HG02642 (cell line): Measurements from ENCODE around the gene NTPCR.
A peak's percentile ranks its signal among the peaks of the same experiment; 100 is the strongest.

Experiments
- ATAC-seq: cut with Tn5 transposase; IDR thresholded peaks from one replicate; pipeline ENCODE4 v1.9.1; 2021; ENCODE audit warnings: mild to moderate bottlenecking; ENCODE audit not compliant: unreplicated experiment, poor library complexity

The NTPCR gene

GRCh38 chr1:233005156-233005555, 54.7 kb downstream of the NTPCR start:
- no peak for ATAC-seq

- no peak for ATAC-seq
Observed at GRCh38 chr1:233005703-233006102, 55.3 kb downstream of the NTPCR start.

- ATAC-seq, result no peak
Observed at GRCh38 chr1:233006108-233006507, 55.7 kb downstream of the NTPCR start.

- no peak for ATAC-seq
Observed at GRCh38 chr1:233006541-233006973, 56.1 kb downstream of the NTPCR start.

GRCh38 chr1:233010146-233010545, 59.7 kb downstream of the NTPCR start:
- no peak for ATAC-seq

GRCh38 chr1:233012021-233012420, 61.6 kb downstream of the NTPCR start:
- ATAC-seq, result no peak

GRCh38 chr1:233015965-233016364, 65.6 kb downstream of the NTPCR start:
- peak; percentile 62 for ATAC-seq

GRCh38 chr1:233016798-233017197, 66.4 kb downstream of the NTPCR start:
- ATAC-seq, result no peak

GRCh38 chr1:233019083-233019482, 68.7 kb downstream of the NTPCR start:
- ATAC-seq, result no peak

GRCh38 chr1:233019778-233020325, 69.4 kb downstream of the NTPCR start:
- ATAC-seq, result no peak

GRCh38 chr1:233020426-233020825, 70.0 kb downstream of the NTPCR start:
- ATAC-seq, result no peak

- no peak for ATAC-seq
Observed at GRCh38 chr1:233022246-233022645, 71.8 kb downstream of the NTPCR start.

- ATAC-seq, result no peak
Observed at GRCh38 chr1:233024199-233024598, 73.8 kb downstream of the NTPCR start.

GRCh38 chr1:233025157-233025556, 74.7 kb downstream of the NTPCR start:
- no peak for ATAC-seq

- ATAC-seq, result no peak
Observed at GRCh38 chr1:233025567-233025966, 75.2 kb downstream of the NTPCR start.

GRCh38 chr1:233027046-233027445, 76.6 kb downstream of the NTPCR start:
- ATAC-seq, result no peak

- ATAC-seq, result no peak
Observed at GRCh38 chr1:233031521-233031920, 81.1 kb downstream of the NTPCR start.

- ATAC-seq, result no peak
Observed at GRCh38 chr1:233032916-233033315, 82.5 kb downstream of the NTPCR start.

- ATAC-seq, result no peak
Observed at GRCh38 chr1:233033361-233033760, 83.0 kb downstream of the NTPCR start.
